ENCODE measurements around the gene POLH.

DNA sequence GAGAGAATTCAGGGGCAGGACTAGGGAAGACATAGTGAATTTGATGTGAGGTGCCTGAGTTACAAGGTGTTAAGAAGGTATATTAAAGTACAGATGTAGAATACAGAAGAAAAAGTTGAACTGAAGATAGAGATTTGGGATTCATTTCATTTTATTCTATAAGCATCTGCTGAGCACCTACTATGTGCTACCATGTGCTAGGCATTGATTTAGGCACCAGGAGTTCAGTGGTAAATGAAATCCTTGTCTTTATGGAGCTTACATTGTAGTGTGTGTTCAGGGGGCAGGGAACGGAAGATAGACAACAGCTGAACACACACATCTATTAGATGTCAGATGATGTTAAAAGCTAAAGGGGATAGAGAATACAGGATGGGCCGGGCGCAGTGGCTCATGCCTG is 71.6 kb downstream of the POLH start:
- TF ChIP-seq, protein P1, sequence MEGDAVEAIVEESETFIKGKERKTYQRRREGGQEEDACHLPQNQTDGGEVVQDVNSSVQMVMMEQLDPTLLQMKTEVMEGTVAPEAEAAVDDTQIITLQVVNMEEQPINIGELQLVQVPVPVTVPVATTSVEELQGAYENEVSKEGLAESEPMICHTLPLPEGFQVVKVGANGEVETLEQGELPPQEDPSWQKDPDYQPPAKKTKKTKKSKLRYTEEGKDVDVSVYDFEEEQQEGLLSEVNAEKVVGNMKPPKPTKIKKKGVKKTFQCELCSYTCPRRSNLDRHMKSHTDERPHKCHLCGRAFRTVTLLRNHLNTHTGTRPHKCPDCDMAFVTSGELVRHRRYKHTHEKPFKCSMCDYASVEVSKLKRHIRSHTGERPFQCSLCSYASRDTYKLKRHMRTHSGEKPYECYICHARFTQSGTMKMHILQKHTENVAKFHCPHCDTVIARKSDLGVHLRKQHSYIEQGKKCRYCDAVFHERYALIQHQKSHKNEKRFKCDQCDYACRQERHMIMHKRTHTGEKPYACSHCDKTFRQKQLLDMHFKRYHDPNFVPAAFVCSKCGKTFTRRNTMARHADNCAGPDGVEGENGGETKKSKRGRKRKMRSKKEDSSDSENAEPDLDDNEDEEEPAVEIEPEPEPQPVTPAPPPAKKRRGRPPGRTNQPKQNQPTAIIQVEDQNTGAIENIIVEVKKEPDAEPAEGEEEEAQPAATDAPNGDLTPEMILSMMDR (IDR thresholded peaks at IDR 0.05; ENCODE audit: poor library complexity): no peak
- TF ChIP-seq EZH2 (IDR thresholded peaks at IDR 0.05; ENCODE audit: borderline replicate concordance): no peak

All from hepatocyte (in vitro differentiated cells).